Activated CD8-positive, alpha-beta T cell treated with anti-CD3 and anti-CD28 coated beads for 36 hours (primary cell): Measurements from ENCODE around the gene UBE2QL1. TPM values are rescaled to one million over a fixed set of nuclear protein-coding genes. Genes with fewer than 3 reads are reported as not detected.

Source experiments
- ATAC-seq: fragments of 200-7000 bp; cut with Tn5 transposase; one replicate; pipeline ENCODE4 v1.10.0; 2021; ENCODE audit warnings: mild to moderate bottlenecking, moderate library complexity
- CTCF ChIA-PET: fragments of 350-600 bp; sonication (Branson Sonifier 250); formaldehyde crosslinking; loops from one replicate; lab custom pipeline; 2021; ENCODE audit warnings: antibody characterized with exemption; lab: Charles Lee
- POLR2A ChIA-PET: fragments of 350-600 bp; sonication (Branson Sonifier 250); formaldehyde crosslinking; loops from one replicate; lab custom pipeline; 2021; ENCODE audit warnings: antibody characterized with exemption; lab: Charles Lee
- DNase-seq: peaks from one replicate; pipeline ENCODE4 v3.0.0-alpha.2; 2020
- H3K27ac Mint-ChIP-seq: one replicate; pipeline ENCODE4 v1.8.0; 2021; ENCODE audit warnings: mild to moderate bottlenecking, mixed read lengths
- H3K27me3 Mint-ChIP-seq: one replicate; pipeline ENCODE4 v1.8.0; 2021; ENCODE audit warnings: mixed read lengths
- H3K36me3 Mint-ChIP-seq: one replicate; pipeline ENCODE4 v1.8.0; 2021; ENCODE audit warnings: low read depth, mixed read lengths
- H3K4me1 Mint-ChIP-seq: one replicate; pipeline ENCODE4 v1.8.0; 2021; ENCODE audit warnings: low read depth, mixed read lengths
- H3K4me3 Mint-ChIP-seq: one replicate; pipeline ENCODE4 v1.8.0; 2021; ENCODE audit warnings: mild to moderate bottlenecking, moderate library complexity, mixed read lengths
- H3K9me3 Mint-ChIP-seq: one replicate; pipeline ENCODE4 v1.8.0; 2021; ENCODE audit warnings: mixed read lengths
- intact Hi-C: fragments of 100-400 bp; cut with micrococcal nuclease; formaldehyde crosslinking; loops from one replicate; pipeline ENCODE4 v1.10.0; 2022
- total RNA-seq, 2 experiments: library from RNA; stranded (reverse); gene quantifications; one replicate each; pipeline ENCODE4 v1.2.3, GENCODE V29; 2021
- TF ChIP-seq, protein P1 (sequence below): fragments of 200-600 bp; IDR thresholded peaks from one replicate; pipeline ENCODE4 v1.8.0; 2022; ENCODE audit warnings: antibody characterized with exemption, mild to moderate bottlenecking

Gene UBE2QL1
- total RNA-seq, 2 experiments from 2014 or later = not detected

DNA sequence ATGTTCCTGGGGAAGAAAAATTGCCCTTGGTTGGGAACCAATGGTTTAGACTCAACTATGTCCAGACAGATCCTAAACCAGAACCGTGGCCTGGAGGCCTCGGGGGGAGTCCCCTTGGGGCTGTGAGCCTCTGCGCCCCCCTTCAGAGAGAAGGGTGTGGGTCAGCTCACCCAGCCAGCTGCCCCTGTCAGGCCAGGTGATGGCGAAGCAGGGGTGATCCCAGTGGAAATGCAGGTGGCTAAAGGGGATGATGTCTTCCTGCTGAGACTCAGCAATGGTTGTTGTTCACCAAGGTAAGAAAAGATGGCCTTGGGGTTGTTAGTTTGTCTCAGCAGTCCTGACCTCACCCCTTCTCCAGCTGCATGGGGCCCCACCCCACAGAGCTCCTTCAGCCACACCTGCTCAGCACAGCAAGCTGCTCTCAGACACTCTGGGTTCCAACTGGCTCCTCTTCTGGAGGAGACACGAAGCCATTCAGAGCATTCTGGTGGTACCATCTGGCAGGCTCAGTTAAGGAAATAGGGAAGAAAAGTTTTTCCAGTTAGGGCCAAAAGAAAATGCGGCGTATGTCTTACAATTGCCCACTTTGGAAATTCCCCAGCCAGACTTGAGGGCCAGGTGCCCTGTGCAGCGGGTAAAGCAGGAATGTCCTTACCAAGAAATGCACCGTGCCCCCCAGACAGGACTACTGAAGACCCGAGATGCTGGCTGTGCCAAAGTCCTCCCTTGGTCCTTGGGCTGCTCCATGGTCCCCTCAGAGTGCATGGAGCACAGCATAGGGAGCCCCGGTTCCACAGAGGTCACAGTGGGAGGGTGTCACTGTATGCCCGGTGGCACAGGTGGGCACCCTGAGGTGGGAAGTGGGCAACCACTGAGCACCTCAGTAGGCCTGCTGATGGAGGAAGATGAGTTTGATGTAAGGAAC is 94.0 kb downstream of the UBE2QL1 start:
- no peaks in the 10 kb centered on the region for H3K36me3 Mint-ChIP-seq
- TF ChIP-seq, protein P1, sequence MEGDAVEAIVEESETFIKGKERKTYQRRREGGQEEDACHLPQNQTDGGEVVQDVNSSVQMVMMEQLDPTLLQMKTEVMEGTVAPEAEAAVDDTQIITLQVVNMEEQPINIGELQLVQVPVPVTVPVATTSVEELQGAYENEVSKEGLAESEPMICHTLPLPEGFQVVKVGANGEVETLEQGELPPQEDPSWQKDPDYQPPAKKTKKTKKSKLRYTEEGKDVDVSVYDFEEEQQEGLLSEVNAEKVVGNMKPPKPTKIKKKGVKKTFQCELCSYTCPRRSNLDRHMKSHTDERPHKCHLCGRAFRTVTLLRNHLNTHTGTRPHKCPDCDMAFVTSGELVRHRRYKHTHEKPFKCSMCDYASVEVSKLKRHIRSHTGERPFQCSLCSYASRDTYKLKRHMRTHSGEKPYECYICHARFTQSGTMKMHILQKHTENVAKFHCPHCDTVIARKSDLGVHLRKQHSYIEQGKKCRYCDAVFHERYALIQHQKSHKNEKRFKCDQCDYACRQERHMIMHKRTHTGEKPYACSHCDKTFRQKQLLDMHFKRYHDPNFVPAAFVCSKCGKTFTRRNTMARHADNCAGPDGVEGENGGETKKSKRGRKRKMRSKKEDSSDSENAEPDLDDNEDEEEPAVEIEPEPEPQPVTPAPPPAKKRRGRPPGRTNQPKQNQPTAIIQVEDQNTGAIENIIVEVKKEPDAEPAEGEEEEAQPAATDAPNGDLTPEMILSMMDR = no peak
- POLR2A ChIA-PET = no interaction called here
- no peak overlapping the region for H3K4me3 Mint-ChIP-seq
- H3K4me1 Mint-ChIP-seq = no peaks in the 10 kb centered on the region
- H3K27ac Mint-ChIP-seq = no peak overlapping the region
- H3K27me3 Mint-ChIP-seq = peaks cover 4% of the 10 kb centered on the region
- CTCF ChIA-PET = no interaction called here
- no peak for ATAC-seq
- no peaks in the 10 kb centered on the region for H3K9me3 Mint-ChIP-seq
- DNase-seq = no peak
- intact Hi-C loops = no loop called here

DNA sequence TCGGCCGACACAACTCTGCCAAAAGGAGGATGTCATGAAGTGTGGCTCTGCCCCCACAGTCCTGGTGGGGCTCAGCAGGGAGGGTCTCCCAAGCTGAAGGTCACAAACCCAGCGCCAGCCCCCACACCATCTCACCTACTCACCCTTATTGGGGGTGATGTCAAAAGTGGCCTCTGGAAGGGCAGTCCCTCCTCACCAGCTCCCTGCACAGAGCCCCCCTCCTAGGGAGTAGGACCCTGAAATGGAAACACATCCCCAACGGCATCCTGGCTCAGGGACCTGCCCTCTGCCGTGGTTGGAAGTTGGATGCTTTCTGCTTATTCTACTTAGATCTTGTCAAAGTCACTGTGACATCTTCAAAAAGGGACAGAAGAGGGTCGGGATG is 94.7 kb downstream of the UBE2QL1 start:
- ChIA-PET POLR2A (no interaction called here), CTCF (no interaction called here)
- Mint-ChIP-seq H3K27ac (no peak overlapping the region), H3K9me3 (peaks cover 2% of the 10 kb centered on the region), H3K4me1 (peaks cover 4% of the 10 kb centered on the region), H3K4me3 (no peak overlapping the region), H3K27me3 (peaks cover 4% of the 10 kb centered on the region), H3K36me3 (no peaks in the 10 kb centered on the region)
- intact Hi-C loops = no loop called here
- DNase-seq = no peak
- no peak for ATAC-seq
- TF ChIP-seq, protein P1 = no peak

DNA sequence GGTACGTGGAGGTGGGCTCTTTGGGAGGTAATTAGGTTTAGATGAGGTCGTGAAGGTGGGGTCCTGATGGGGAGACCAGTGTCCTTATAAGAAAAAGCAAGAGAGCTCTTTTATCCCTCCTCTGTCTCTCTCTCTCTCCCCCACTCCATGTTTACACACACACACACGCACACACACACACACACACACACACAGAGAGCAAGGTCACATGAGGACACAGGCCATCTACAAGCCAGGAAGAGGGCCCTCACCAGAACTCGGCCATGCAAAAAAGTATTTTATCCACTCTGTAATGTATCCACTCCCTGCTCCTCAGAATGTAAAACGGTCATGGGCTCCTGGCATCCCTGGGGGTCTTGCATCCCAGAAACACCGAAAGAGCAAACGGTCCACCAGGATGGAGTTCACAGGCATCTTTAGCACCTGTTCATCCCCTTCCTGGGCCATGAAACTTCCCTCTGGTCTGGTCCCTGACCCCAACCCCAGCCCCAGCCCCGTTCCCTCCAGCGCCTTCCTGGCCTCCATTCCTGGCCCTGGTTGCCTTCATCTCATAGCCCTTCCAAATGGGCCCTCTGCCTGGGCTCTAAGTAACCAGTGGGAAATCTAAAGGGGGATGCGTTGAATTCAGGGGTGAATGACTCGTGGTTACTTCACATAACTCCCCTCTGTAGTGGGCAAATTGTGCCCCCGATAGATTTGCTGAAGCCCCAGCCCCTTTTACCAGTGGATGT is 95.3 kb downstream of the UBE2QL1 start:
- H3K36me3 Mint-ChIP-seq = no peaks in the 10 kb centered on the region
- H3K27me3 Mint-ChIP-seq = peaks cover 3% of the 10 kb centered on the region
- H3K4me1 Mint-ChIP-seq = peaks cover 5% of the 10 kb centered on the region
- intact Hi-C loops = no loop called here
- TF ChIP-seq, protein P1 = no peak
- H3K27ac Mint-ChIP-seq = no peak overlapping the region
- H3K9me3 Mint-ChIP-seq = peaks cover 4% of the 10 kb centered on the region
- DNase-seq (no peak), ATAC-seq (no peak)
- no peak overlapping the region for H3K4me3 Mint-ChIP-seq
- ChIA-PET POLR2A (no interaction called here), CTCF (no interaction called here)

Other genes starting within 250 kb of the UBE2QL1 start
- 10 to 100 TPM; 48.5 to 48.8 TPM for gene MED10, start 70.3 kb upstream of the UBE2QL1 start, total RNA-seq
- gene NSUN2, start 184.2 kb downstream of the UBE2QL1 start, total RNA-seq = 100 to 1,000 TPM; 110 to 111 TPM
- 10 to 100 TPM; 10.6 to 12.4 TPM for gene SRD5A1, start 184.6 kb downstream of the UBE2QL1 start, total RNA-seq